NOMO-1 (cell line): ENCODE results near the gene ADISSP.
"Not testable (repeated sequence)": the region's sequence is repeated elsewhere in the genome, so short reads cannot be mapped to it uniquely, and the experiment has no call there.

Experiments
- DNase-seq, 2 experiments: peaks; one replicate each; lab custom pipeline; 2025; ENCODE audit not compliant: unreplicated experiment in 2 of 2; lab: John Stamatoyannopoulos, UW

ADISSP gene

DNA sequence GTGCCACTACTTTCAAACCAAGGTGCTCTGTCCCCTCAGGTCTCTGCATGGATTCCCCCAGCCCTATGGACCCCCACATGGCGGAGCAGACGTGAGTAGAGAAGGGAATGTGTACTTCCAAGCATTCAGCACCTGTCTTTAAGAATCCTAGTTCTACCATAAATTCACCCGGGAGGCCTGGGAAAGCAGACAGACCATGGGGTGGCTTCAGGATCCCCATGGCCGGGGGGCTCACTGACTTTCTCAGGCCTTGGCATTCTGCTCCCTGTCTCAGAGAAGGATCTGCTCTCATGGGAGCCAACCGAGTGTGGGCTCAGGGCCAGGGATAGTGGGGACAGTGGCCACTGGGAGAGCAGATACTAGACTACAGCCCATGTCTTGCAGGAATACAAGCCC lies 30.8 kb upstream of the ADISSP start:
- DNase-seq: no peak

DNA sequence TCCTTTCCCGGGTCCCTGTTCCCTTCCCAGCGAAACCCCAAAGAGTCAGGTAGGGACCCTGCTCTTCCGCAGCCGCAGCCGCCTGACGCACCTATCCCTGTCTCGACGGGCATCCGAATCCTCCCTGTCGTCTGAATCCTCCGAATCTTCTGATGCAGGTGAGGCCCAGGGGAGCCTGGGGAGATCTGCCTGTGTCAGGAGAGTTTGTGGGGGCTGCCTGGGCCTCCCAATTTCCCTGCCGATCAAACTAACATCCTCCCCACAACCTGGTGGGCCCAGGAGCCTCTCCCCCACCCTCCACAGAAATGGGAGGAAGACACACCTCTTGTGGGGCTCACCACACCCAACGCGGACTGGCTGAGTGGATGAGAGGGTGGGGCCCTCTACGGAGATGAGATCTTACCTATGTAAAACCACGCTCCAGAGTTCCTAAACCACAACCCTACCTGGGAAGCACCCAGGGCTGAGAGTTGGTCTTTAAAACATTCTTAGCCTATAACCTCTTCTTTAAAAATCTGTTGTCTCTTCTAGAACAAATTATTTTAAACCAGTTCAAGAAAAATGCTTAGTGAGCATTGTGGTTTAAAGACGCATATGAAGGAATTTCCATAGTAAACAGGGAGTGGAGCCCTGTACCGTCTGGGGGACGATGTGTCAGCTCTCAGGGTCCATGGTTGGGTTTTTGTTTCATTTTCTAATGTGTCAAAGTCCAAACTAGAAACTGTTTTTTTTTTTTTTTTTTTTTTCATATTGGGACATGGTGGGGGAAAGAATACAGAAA lies 30.2 kb upstream of the ADISSP start:
- DNase-seq: no peak

DNA sequence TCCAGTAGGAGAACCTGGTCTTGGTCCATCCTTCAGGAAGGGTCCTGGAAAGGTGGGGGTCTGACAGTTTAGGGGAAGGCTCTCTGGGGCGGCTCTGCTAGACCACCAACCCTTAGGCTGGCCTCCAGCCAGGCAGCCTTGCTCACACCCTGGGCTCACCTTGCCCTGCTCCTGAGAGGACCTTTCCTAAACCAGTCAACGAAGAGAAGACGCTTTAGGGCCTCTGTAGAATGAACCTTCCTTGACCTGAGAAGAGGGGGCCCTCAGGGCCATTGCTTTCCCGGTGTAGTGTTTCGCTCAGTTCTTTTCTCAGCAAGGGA lies 29.6 kb upstream of the ADISSP start:
- no peak for DNase-seq

DNA sequence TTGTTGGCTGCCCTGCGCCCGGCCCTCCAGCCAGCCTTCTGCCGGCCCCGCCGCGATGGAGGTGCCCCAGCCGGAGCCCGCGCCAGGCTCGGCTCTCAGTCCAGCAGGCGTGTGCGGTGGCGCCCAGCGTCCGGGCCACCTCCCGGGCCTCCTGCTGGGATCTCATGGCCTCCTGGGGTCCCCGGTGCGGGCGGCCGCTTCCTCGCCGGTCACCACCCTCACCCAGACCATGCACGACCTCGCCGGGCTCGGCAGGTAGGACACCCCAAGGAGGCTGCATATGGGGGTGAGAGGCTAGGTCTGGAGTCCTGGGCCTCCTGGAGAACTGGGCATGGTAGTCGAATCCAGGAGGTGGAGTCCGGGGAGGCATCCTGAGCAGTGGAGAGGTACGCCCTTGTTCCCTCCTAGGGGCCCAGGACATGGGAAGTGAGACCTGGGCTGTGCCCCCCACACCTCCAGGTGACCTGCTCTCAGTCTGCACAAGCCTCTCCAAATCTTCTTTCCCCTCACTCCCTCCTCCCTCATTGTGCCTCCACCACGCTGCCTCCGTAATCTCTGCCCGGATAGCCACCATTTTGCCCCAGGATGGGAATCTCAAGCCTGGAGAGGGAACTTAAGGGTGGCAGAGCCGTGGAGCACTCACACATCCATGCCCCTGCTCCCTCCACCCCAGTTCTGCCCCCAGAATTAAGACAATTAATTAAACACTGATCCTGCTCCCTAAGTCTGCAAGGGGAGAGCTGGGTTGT lies 29.1 kb upstream of the ADISSP start:
- no peak for DNase-seq

DNA sequence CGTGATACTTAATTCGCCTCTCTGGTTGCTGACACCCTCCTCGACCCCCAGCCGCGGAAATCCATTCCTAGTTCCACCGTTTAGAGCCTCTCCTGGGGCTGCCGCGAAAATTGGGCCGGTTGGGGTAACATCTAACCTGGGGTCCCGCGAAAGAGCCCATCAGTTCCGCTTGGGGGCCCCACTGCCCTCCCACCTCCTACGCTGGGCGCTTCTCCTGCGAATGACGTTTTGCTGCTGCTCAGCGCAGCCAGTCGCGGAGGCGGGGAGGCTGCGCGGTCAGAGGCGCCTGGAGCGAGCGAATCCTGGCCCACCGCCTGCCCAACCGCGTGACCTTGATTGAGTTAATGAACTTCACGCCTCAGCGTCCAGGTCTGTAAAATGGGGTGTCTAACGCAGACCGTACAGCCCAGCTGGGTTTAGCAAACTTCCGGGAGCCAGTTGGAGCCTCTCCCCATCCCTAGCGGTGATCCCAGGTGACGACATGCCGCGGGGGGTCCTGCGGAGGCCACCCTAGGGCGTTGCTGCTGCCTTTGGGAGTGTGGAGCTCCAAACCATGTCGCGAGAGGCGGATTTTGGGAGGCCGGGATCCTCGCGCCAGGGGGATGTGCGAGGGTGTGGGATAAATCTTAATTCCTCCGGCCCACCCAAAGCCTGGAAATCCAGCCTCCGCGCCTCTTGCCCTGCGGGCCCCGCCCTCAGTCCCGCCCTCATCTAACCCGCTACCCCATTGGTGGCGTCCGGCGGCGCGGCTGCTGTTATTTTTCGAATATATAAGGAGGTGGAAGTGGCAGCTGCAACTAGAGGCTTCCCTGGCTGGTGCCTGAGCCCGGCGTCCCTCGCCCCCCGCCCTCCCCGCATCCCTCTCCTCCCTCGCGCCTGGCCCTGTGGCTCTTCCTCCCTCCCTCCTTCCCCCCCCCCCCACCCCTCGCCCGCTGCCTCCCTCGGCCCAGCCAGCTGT lies 28.2 kb upstream of the ADISSP start, which contains the start of gene CDC25B:
Gene CDC25B (plus strand): TSS at position 800 of the 958 bp plus-strand sequence. CDS start 222 bp downstream, outside the sequence.
- peak; percentile 75 to 90 for DNase-seq

DNA sequence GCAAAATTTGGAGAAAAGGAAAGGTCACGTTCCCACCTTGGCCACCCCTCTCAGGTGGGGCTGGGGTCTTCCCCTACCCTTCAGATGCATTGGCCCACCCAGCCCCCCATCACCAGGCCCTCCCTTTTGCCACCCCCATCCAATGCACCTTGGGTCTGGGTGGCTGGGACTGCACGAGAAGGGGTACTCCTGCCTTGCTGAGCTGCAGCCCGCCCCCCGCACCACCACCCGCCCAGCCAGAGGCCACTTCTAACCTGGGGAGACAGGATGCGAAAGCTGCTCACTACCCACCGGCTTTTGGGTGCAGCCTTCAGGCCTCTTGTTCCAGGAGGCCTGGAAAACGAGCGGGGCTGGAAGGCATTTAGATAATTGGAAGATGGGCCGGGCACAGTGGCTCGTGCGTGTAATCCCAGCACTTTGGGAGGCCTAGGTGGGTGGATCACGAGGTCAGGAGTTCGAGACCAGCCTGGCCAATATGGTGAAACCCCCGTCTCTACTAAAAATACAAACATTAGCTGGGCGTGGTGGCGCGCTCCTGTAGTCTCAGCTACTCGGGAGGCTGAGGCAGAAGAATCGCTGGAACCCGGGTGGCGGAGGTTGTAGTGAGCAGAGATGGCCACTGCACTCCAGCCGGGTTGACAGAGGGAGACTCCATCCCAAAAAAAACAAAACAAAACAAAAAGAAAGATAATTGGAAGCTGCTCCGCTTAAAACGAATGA lies 27.3 kb upstream of the ADISSP start:
- no peak for DNase-seq

DNA sequence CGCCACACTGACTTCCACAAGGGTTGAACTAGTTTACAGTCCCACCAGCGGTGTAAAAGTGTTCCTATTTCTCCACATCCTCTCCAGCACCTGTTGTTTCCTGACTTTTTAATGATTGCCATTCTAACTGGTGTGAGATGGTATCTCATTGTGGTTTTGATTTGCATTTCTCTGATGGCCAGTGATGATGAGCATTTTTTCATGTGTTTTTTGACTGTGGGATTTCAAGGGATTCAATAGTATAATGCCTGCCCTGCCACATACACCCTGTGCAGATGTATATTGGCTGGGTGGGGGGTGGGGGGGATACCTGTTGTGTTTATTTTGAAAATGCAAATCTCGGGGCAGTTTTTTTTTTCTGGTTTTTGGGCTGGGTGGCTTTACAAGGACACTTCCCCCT lies 26.6 kb upstream of the ADISSP start:
- DNase-seq: not testable (repeated sequence)

DNA sequence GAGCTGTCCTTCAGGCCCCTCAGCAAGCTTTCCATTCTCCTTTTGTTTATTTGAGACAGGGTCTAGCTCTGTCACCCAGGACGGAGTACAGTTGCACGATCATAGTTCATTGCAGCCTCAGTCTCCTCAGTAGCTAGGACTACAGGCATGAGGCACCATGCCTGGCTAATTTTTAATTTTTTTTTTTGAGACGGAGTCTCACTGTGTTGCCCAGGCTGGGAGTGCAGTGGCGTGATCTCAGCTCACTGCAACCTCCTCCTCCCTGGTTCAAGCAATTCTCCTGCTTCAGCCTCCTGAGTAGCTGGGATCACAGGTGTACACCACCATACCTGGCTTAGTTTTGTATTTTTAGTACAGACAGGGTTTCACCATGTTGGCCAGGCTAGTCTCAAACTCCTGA lies 21.6 kb upstream of the ADISSP start:
- not testable (repeated sequence) for DNase-seq

DNA sequence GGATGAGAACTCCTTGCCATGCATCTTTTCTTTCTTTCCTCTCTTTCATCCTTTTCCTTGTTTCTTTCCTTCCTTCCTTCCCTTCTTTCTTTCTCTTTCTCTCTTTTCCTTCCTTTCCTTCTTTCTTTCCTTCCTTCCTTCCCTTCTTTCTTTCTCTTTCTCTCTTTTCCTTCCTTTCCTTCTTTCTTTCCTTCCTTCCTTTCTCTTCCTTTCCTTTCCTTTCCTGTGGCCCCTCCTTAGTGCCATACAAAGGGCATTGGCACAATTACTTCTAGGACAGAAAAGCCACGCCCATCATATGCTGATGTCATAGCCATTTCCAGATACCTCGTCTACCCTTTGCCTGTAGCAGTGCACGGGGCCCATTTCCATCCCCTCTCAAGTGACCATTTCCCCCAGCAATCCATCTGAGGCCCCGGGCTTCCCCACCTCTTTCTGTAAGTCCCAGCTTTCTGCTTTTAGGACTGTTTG lies 21.2 kb upstream of the ADISSP start:
- DNase-seq: no peak

DNA sequence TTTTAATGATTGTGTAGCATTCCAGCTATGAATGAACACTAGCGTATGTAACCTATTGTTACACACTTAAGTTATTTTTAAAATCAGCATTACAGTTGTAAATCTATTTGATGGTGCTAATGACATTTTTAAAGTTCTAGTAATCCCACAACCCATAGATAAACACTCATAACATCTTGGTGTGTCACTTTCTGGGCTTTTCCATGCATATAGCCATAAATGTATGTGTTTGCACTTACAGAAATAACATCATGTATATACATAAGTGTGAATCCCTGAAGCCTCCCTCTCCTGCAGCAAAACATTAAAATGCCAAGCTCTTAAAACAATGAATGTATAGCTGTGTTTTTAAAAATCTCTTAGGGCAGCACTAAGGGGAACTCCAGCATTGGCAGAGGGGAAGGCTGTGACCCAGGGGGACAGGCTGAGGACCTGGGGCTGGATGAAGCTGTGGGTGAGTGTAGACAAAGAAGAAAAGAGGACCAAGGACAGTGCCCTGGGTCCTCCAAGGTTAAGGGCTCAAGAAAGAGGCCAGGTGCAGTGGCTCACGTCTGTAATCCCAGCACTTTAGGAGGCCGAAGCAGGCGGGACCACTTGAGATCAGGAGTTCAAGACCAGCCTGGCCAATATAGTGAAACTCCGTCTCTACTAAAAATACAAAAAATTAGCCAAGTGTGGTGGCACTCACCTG lies 19.9 kb upstream of the ADISSP start:
- no peak for DNase-seq

DNA sequence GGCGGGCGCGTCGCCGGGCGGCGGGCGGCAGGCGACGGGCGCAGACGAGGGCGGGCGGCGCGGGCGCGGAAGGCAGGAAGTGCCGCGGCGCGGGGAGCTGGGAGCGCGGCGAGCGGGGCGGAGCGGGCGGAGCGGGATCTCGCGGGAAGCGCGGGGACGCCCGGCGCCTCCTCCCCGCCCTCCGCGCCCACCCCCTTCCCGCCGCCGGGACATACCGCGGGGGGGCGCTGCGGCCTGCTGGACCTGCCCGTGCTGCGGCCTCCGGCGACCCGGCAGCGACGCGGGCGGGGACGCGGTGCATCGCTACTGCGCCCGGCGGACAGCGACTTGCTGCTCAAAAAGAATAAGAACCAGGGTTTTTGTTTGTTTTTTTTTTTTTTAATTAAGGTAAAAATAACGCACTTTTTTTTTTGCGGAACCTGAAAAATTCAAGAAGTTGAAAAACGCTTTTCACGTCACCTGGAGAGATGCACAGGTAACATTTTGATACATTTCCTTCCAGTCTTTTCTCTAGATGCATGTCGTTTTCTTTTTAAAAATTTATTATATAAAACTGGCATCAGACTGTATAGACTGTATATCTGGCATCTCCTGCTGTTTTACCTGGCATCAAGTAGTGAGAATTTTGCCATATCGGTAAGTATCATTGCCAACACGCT lies 19.2 kb upstream of the ADISSP start, which contains the start of gene CENPB:
Gene CENPB (minus strand): TSS at position 76 of the 659 bp plus-strand sequence. CDS start 257 bp downstream, outside the sequence.
- DNase-seq: peak; percentile 77 to 90

DNA sequence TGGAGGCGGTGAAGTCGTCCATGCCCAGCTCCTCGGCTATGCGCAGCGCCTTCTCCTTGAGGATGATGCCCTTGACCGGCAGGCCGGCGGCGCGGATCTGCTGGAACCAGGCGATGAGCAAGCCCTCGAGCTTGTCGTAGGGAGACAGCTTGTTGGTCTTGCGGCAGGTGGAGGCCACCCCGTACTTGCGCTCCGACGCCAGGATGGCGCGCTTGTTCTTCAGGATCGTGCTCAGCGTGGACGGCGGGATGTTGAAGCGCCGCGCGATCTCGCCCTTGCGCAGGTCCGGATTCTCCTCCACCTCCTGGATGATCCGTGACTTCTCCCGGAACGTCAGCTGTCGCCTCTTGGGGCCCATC lies 18.6 kb upstream of the ADISSP start:
- DNase-seq: peak; percentile 20 to 39

DNA sequence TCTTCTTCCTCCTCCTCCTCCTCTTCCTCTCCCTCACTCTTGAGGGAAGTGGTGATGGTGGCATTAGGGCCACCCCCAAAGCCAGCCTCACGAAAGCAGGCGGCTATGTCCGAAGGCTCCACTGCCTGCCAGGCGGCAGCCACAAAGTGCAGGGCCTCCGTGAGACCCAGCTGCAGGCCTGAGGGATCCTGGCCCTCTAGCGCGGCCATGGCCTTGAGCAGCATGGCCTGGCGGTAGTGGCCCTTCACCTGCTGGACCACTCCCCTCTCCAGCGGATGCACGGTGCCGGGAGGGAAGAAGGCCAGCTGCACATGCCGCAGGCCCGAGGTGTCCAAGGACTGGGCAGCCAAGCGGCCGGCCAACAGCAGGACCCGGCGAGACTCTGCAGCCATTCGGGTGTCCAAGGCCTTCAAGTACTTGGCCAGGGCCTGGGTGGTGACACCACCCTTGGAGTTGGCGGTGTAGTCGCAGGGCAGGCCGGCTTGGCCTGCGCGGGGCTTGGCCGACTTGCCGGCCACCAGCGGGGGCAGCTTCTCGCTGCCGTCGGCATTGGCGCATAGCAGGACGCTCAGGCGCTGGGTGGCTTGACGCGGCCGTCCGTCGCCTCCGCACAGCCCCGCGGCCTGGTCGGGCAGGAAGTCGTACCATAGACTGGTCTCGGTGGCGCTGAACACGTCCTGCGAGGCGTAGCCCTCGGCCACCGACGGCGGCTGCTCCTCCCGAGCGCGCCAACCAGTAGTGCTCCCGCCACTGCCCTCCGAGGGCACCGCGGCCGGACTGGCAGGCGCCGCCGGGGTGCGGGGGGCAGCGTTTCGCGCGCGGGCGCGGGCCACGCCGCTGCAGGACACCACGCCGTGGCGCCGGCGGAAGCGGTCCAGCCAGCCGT lies 17.9 kb upstream of the ADISSP start:
- no peak for DNase-seq

DNA sequence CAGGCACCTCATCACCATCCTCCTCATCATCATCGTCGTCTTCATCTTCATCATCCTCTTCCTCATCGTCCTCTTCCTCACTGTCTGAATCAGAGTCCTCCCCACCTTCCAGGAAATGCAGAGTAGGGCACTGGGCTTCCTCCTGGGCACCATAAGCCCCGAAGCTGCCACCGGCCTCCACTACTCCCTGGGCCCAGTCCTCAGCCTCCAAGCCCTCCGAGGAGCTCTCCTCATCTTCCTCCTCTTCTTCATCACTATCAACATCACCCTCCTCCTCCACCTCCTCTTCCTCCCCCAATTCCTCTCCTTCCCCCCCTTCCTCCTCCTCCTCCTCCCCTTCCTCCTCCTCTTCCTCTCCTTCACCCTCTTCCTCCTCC lies 17.3 kb upstream of the ADISSP start:
- no peak for DNase-seq

DNA sequence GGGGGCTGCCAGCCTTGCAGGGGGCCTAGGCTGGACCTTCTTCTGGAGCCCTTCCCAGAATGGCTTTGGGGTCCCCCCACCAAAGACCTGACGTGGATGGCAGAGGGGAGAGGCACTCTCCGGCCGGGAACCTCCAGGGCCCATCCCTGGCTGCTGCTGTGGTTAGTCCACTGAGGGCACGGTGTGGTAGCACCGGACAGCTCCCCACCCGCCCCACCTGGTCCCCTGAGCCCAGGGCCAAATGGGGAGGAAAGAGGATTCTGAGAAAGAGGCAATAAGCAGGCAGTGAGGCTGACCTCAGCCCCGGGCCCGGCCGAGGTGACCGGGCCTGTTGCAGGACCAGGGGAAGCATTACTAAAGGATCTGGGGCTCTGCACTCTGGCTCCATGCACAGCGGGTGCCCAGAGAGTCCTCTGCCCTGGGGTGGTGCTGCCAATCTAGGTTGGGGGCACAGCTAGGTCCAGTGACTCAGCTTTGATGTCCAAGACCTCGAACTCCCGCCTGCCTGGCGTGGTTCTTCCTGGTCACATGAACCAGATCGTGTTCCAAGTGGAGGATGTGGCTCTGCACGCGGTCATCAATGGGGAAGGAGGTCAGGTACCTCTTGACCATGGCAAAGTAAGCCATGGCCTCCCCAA lies 16.8 kb upstream of the ADISSP start:
- no peak for DNase-seq

DNA sequence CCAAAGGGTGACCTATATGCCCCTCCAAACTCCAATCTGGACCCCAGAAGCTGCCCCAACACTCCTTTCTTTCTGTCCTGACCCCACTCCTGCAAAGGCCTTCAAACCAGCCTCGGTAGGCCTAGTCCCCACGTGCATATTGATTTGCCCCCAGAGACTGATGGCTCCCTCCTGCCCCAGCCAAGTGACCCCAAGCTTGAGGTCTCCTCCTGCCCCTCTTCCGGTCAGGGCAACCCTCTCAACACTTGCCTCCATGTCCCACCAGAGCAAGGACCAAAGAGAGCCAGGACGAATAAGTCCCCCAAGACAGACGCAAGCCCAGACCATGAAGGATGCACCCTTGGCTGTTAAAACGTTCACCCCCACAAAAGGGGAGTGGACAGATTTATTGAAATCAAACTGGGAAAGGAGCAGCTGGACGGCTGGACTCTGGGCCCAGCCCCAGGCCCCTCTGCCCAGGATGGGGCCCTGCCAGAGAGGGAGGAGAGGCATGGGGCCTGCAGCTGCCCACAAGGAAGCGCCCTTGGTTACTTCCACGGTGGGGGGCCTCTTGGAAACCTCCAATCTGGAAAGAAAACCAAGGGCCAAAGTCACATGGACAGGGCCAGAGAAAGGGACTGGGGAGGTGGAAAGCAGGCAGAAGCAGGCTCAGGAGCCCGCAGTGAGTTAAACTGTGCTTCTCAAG lies 16.1 kb upstream of the ADISSP start:
- DNase-seq: no peak

DNA sequence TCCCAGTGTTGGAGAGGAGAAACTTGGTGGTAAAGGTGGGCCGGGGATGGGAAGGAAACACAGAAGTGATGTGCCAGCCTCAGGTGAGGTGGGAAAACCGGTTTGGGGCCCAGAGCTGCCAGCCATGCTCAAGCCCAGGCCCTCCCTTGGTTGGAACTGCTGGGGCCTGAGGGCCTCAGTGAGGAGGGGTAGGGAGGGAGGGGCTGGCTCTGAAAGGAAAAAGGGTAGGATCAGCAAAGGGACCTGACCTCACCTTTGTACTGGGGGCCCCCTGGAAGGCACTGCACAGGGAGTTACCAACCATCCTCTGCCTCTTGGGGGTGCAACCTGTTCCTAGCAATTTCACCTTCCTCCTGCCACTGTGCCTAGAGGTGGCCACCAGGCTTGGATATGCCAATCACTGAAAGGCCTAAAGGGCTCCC lies 15.5 kb upstream of the ADISSP start:
- no peak for DNase-seq
